HCT116 (cell line): ENCODE data around the gene PEAK3. TPM values are rescaled to one million over a fixed set of nuclear protein-coding genes. Genes with fewer than 3 reads are reported as not detected.

ENCODE experiments used
- ATAC-seq: fragments of 200-7000 bp; cut with Tn5 transposase; 2 replicates; pipeline ENCODE4 v1.9.1; 2020; ENCODE audit warnings: mild to moderate bottlenecking, moderate library complexity
- BruUV-seq: library from RNA; stranded (reverse); fragments of 400-500 nt; replicated peaks from 2 replicates; lab custom pipeline; 2021; lab: Mats Ljungman, UMichigan
- CTCF ChIA-PET: fragments of 300-600 bp; sonication (Branson Sonifier 250); formaldehyde crosslinking; loops from one replicate; lab custom pipeline; 2021; ENCODE audit warnings: antibody characterized with exemption; lab: Charles Lee
- POLR2A ChIA-PET: fragments of 300-600, 350-600 bp; sonication (Branson Sonifier 250); formaldehyde crosslinking; loops from one replicate; lab custom pipeline; 2021; ENCODE audit warnings: antibody characterized with exemption; lab: Charles Lee
- RAD21 ChIA-PET, 2 experiments: fragments of 300-600 bp; sonication (Branson Sonifier 250); formaldehyde crosslinking; loops; one replicate each; lab custom pipeline; 2023; ENCODE audit warnings: low total read pairs in 2 of 2; ENCODE audit not compliant: uncharacterized antibody in 2 of 2, unreplicated experiment in 2 of 2, low non-redundant PET in 1 of 2; lab: Charles Lee
- DNase-seq: peaks from one replicate; pipeline ENCODE4 v3.0.0-alpha.2; 2010; ENCODE audit warnings: low read depth, low spot score
- H2AFZ ChIP-seq: fragments of 200-600 bp; shearing (Covaris generic), sonication (generic); 2 replicates; pipeline ENCODE4 v1.6.1; 2017; ENCODE audit warnings: low read depth, mixed run types, mixed read lengths, antibody characterized with exemption, low read length; ENCODE audit not compliant: poor library complexity, severe bottlenecking
- H3K27ac ChIP-seq: 2 replicates; pipeline ENCODE4 v1.5.1; 2012; ENCODE audit warnings: low read depth, low read length
- H3K27me3 ChIP-seq: fragments of 200-600 bp; sonication (generic); 2 replicates; pipeline ENCODE4 v1.6.1; 2016; ENCODE audit warnings: mixed run types, low read length, mixed read lengths; ENCODE audit not compliant: insufficient read depth
- H3K36me3 ChIP-seq, 2 experiments: fragments of 200-500 bp in 1 of 2; fragments of 200-600 bp in 1 of 2; sonication (Bioruptor generic) in 1 of 2; sonication (generic) in 1 of 2; 2 replicates each; pipeline versions ENCODE4 v1.5.1 to v1.6.1; 2014 to 2016; ENCODE audit warnings: low read length in 2 of 2, inconsistent platforms in 1 of 2, mixed read lengths in 1 of 2, mixed run types in 1 of 2; ENCODE audit not compliant: insufficient read depth in 2 of 2, control insufficient read depth in 1 of 2
- H3K4me1 ChIP-seq, 2 experiments: fragments of 200-600 bp in 1 of 2; sonication (generic) in 1 of 2; 2 replicates each; pipeline versions ENCODE4 v1.5.1 to v1.6.1; 2012 to 2017; ENCODE audit warnings: low read length in 2 of 2, inconsistent platforms in 1 of 2, mild to moderate bottlenecking in 1 of 2, mixed read lengths in 1 of 2, mixed run types in 1 of 2, moderate library complexity in 1 of 2; ENCODE audit not compliant: insufficient read depth in 2 of 2, control insufficient read depth in 1 of 2
- H3K4me2 ChIP-seq: fragments of 200-600 bp; sonication (generic); 2 replicates; pipeline ENCODE4 v1.6.1; 2017; ENCODE audit warnings: mixed run types, low read length, mixed read lengths
- H3K4me3 ChIP-seq, 2 experiments: fragments of 200-600 bp in 1 of 2; sonication (generic) in 1 of 2; replicated peaks in 1 of 2; 2 replicates each; pipeline ENCODE4 v1.5.1; 2011 to 2016; ENCODE audit warnings: low read length in 2 of 2, control low read depth in 1 of 2, low read depth in 1 of 2, mild to moderate bottlenecking in 1 of 2, mixed read lengths in 1 of 2, mixed run types in 1 of 2
- H3K79me2 ChIP-seq: fragments of 200-600 bp; sonication (generic); 2 replicates; pipeline ENCODE4 v1.6.1; 2017; ENCODE audit warnings: mild to moderate bottlenecking, mixed run types, low read length, moderate library complexity, mixed read lengths; ENCODE audit not compliant: insufficient read depth
- H3K9ac ChIP-seq: fragments of 200-600 bp; sonication (generic); 2 replicates; pipeline ENCODE4 v1.6.1; 2016; ENCODE audit warnings: low read length, mixed read lengths
- H3K9me2 ChIP-seq: fragments of 200-600 bp; sonication (generic), shearing (Covaris generic); 2 replicates; pipeline ENCODE4 v1.6.1; 2017; ENCODE audit warnings: mixed run types, mild to moderate bottlenecking, moderate library complexity; ENCODE audit not compliant: insufficient read depth
- H3K9me3 ChIP-seq, 2 experiments: fragments of 200-500 bp in 1 of 2; fragments of 200-600 bp in 1 of 2; sonication (Bioruptor generic) in 1 of 2; sonication (generic) in 1 of 2; 2 replicates each; pipeline ENCODE4 v1.6.1; 2014 to 2017; ENCODE audit warnings: low read length in 2 of 2, mixed read lengths in 2 of 2, inconsistent platforms in 1 of 2, low read depth in 1 of 2, mild to moderate bottlenecking in 1 of 2, mixed run types in 1 of 2, moderate library complexity in 1 of 2; ENCODE audit not compliant: control insufficient read depth in 1 of 2, insufficient read depth in 1 of 2
- H4K20me1 ChIP-seq: fragments of 200-600 bp; sonication (generic), shearing (Covaris generic); 2 replicates; pipeline ENCODE4 v1.6.1; 2017; ENCODE audit warnings: mixed run types, mild to moderate bottlenecking, moderate library complexity; ENCODE audit not compliant: insufficient read depth
- CTCF ChIP-seq, 3 experiments: fragments of 200-600 bp in 1 of 3; sonication (generic) in 1 of 3; IDR thresholded peaks in 2 of 3; conservative IDR thresholded peaks in 1 of 3; 2 replicates each; pipeline ENCODE4 v1.5.1; 2012 to 2017; ENCODE audit warnings: low read depth in 2 of 3, low read length in 2 of 3, antibody characterized with exemption in 1 of 3, borderline replicate concordance in 1 of 3, control low read depth in 1 of 3, mild to moderate bottlenecking in 1 of 3, mixed read lengths in 1 of 3, mixed run types in 1 of 3, moderate library complexity in 1 of 3; ENCODE audit not compliant: insufficient read depth in 1 of 3
- EGR1 ChIP-seq: IDR thresholded peaks from 2 replicates; pipeline ENCODE4 v1.6.1; 2012; ENCODE audit warnings: low read depth
- EZH2 ChIP-seq: fragments of 200-600 bp; sonication (generic); IDR thresholded peaks from 2 replicates; pipeline ENCODE4 v1.6.1; 2017; ENCODE audit warnings: antibody characterized with exemption, mixed run types
- FOSL1 ChIP-seq: IDR thresholded peaks from 2 replicates; pipeline ENCODE4 v1.6.1; 2012; ENCODE audit warnings: low read depth
- JUND ChIP-seq: IDR thresholded peaks from 2 replicates; pipeline ENCODE4 v1.6.1; 2012
- MAX ChIP-seq: IDR thresholded peaks from 2 replicates; pipeline ENCODE4 v1.6.1; 2012
- POLR2AphosphoS5 ChIP-seq: IDR thresholded peaks from 2 replicates; pipeline ENCODE4 v1.6.1; 2011; ENCODE audit warnings: mild to moderate bottlenecking, low read depth, low read length, moderate library complexity
- RAD21 ChIP-seq: IDR thresholded peaks from 2 replicates; pipeline ENCODE4 v1.6.1; 2012; ENCODE audit warnings: low read depth, mild to moderate bottlenecking
- SIN3A ChIP-seq: IDR thresholded peaks from 2 replicates; pipeline ENCODE4 v1.6.1; 2012; ENCODE audit warnings: low read depth
- YY1 ChIP-seq: IDR thresholded peaks from 2 replicates; pipeline ENCODE4 v1.6.1; 2011; ENCODE audit warnings: low read length, low read depth, moderate library complexity, mild to moderate bottlenecking; ENCODE audit not compliant: insufficient replicate concordance; ENCODE audit errors: extremely low read depth
- ZNF274 ChIP-seq: fragments of 200-500 bp; sonication (Bioruptor generic); IDR thresholded peaks from 2 replicates; pipeline ENCODE4 v1.6.1; 2014; ENCODE audit warnings: mild to moderate bottlenecking, low read depth, low read length, inconsistent platforms
- intact Hi-C: fragments of 100-400 bp; cut with micrococcal nuclease; formaldehyde crosslinking; loops from 2 replicates; pipeline ENCODE4 v1.10.0; 2022
- total RNA-seq: library from RNA; stranded (reverse); gene quantifications from one replicate; pipeline ENCODE4 v1.2.1, GENCODE V29; 2021; ENCODE audit not compliant: unreplicated experiment

Gene PEAK3
- total RNA-seq, 1 experiment from 2014 or later = not detected

- BruUV-seq = no TSS peak
- Histone ChIP-seq H3K27ac (peak overlapping the region; percentile 66), H3K27me3 (no peaks in the 10 kb centered on the region), H3K9me2 (no peaks in the 10 kb centered on the region), H3K36me3 (peaks cover 14 to 28% of the 10 kb centered on the region in 2 experiments; a peak in 2 of 4 replicates), H2AFZ (no peak overlapping the region), H3K4me2 (peak overlapping the region; percentile 68), H4K20me1 (peaks cover 18% of the 10 kb centered on the region; the same call in 1 of the 2 replicates), H3K9me3 (no peaks in the 10 kb centered on the region), H3K4me1 (peaks cover 11 to 57% of the 10 kb centered on the region in 2 experiments), H3K9ac (peak overlapping the region; percentile 52), H3K79me2 (peaks cover 51% of the 10 kb centered on the region)
- peak; percentile 59 for DNase-seq
- CTCF ChIA-PET = interaction anchor here (1.3 to 1.9 kb wide), 2 partner anchors 118 to 338 kb away, joined by 3 to 10 read pairs; no protein-coding TSS in a partner anchor
- ATAC-seq = peak; percentile 52
- intact Hi-C loops = loop anchor here (1.0 kb wide), 2 partner anchors 37 to 117 kb away; partner anchors contain the start of genes PLEKHJ1 and SF3A2
- RAD21 ChIA-PET = no interaction called here
- POLR2A ChIA-PET = no interaction called here
- TF ChIP-seq POLR2AphosphoS5 = peak; percentile 73
- no peak for TF ChIP-seq ZNF274
- TF ChIP-seq CTCF (IDR thresholded peaks at IDR 0.05 in 2 of 3, conservative IDR thresholded peaks at IDR 0.05 in 1 of 3; ENCODE audit: borderline replicate concordance in 1 of 3, insufficient read depth in 1 of 3, low read depth in 2 of 3, low read length in 2 of 3) = peak; percentile 88 to 94 (median 94)
- TF ChIP-seq MAX = peak; percentile 66; the same call in 1 of the 2 replicates
- peak; percentile 53; the same call in 1 of the 2 replicates for TF ChIP-seq SIN3A
- TF ChIP-seq FOSL1 = no peak
- TF ChIP-seq JUND = peak; percentile 40
- peak; percentile 74 for TF ChIP-seq RAD21
- TF ChIP-seq EGR1 = peak; percentile 52
- TF ChIP-seq EZH2 = no peak
- TF ChIP-seq YY1 = peak; percentile 76
- TF ChIP-seq, all 23 proteins: peak for 8
- peak overlapping the region; percentile 34 to 38 for H3K4me3 ChIP-seq
Measured at GRCh38 chr19:2273356-2274184, 8.4 kb downstream of the PEAK3 start.
